HEK293T (cell line): Measurements from ENCODE around the gene SPTBN4.

Experiments used
- BHLHE40 ChIP-seq: fragments of 450-650 bp; IDR thresholded peaks from 2 replicates; pipeline ENCODE4 v1.6.1; 2016; ENCODE audit warnings: mild to moderate bottlenecking, moderate library complexity, borderline replicate concordance
- SP1 ChIP-seq: fragments of 450-650 bp; IDR thresholded peaks from 2 replicates; pipeline ENCODE4 v1.6.1; 2017
- TARDBP ChIP-seq: fragments of 450-650 bp; IDR thresholded peaks from 2 replicates; pipeline ENCODE4 v1.6.1; 2016

DNA sequence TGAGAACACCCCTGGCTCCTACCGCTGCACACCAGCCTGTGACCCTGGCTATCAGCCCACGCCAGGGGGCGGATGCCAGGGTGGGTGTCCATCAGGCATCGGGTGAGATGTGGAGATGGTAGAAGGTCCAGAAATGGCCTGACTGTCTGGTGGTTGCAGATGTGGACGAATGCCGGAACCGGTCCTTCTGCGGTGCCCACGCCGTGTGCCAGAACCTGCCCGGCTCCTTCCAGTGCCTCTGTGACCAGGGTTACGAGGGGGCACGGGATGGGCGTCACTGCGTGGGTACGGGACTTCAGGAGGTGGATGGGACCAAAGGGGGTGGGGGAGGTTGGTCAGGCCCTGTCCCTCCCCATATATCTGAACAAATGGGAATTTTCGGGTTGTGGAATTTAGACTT, 150.1 kb downstream of the SPTBN4 start:
- TF ChIP-seq BHLHE40 (no peak), SP1 (no peak), TARDBP (no peak)
